ENCODE results near the gene CHRNA4.

The CHRNA4 gene

GRCh38 chr20:63360850-63361518, at the start of gene CHRNA4:
Gene CHRNA4 (minus strand): TSS chr20:63361349. CDS start chr20:63361165, 184 bp downstream.
- Histone ChIP-seq H3K27me3 (replicated peaks; ENCODE audit: control insufficient read depth, insufficient read depth, low read length) (peaks cover 2% of the 10 kb centered on the region; the same call in 1 of the 2 replicates), H3K4me3 (replicated peaks; ENCODE audit: low read depth, low read length) (no peak within 1 kb of the TSS), H3K36me3 (ENCODE audit: control insufficient read depth, insufficient read depth, low read length) (no peaks in the 10 kb centered on the region)
- no peak for TF ChIP-seq CTCF (IDR thresholded peaks at IDR 0.05; ENCODE audit: insufficient read depth, low read length, poor library complexity, severe bottlenecking)
- no peak for DNase-seq (ENCODE audit: extremely low read depth, insufficient read length)

- Histone ChIP-seq H3K4me3 (replicated peaks; ENCODE audit: low read depth, low read length) (no peak overlapping the region), H3K36me3 (ENCODE audit: control insufficient read depth, insufficient read depth, low read length) (no peaks in the 10 kb centered on the region), H3K27me3 (replicated peaks; ENCODE audit: control insufficient read depth, insufficient read depth, low read length) (no peaks in the 10 kb centered on the region)
- no peak for TF ChIP-seq CTCF (IDR thresholded peaks at IDR 0.05; ENCODE audit: insufficient read depth, low read length, poor library complexity, severe bottlenecking)
- no peak for DNase-seq (ENCODE audit: extremely low read depth, insufficient read length)
Measured at GRCh38 chr20:63409834-63410435, 48.8 kb upstream of the CHRNA4 start.

GRCh38 chr20:63409066-63409833, 48.1 kb upstream of the CHRNA4 start:
- no peaks in the 10 kb centered on the region for H3K27me3 ChIP-seq (replicated peaks; ENCODE audit: control insufficient read depth, insufficient read depth, low read length)
- no peak for DNase-seq (ENCODE audit: extremely low read depth, insufficient read length)
- no peaks in the 10 kb centered on the region for H3K36me3 ChIP-seq (ENCODE audit: control insufficient read depth, insufficient read depth, low read length)
- no peak overlapping the region for H3K4me3 ChIP-seq (replicated peaks; ENCODE audit: low read depth, low read length)
- no peak for TF ChIP-seq CTCF (IDR thresholded peaks at IDR 0.05; ENCODE audit: insufficient read depth, low read length, poor library complexity, severe bottlenecking)

- TF ChIP-seq CTCF (IDR thresholded peaks at IDR 0.05; ENCODE audit: insufficient read depth, low read length, poor library complexity, severe bottlenecking) = no peak
- no peak for DNase-seq (ENCODE audit: extremely low read depth, insufficient read length)
- H3K4me3 ChIP-seq (replicated peaks; ENCODE audit: low read depth, low read length) = no peak overlapping the region
- no peaks in the 10 kb centered on the region for H3K36me3 ChIP-seq (ENCODE audit: control insufficient read depth, insufficient read depth, low read length)
- no peaks in the 10 kb centered on the region for H3K27me3 ChIP-seq (replicated peaks; ENCODE audit: control insufficient read depth, insufficient read depth, low read length)
Measured at GRCh38 chr20:63408684-63409046, 47.5 kb upstream of the CHRNA4 start.

- no peak for TF ChIP-seq CTCF (IDR thresholded peaks at IDR 0.05; ENCODE audit: insufficient read depth, low read length, poor library complexity, severe bottlenecking)
- DNase-seq (ENCODE audit: extremely low read depth, insufficient read length) = no peak
- Histone ChIP-seq H3K36me3 (ENCODE audit: control insufficient read depth, insufficient read depth, low read length) (no peaks in the 10 kb centered on the region), H3K4me3 (replicated peaks; ENCODE audit: low read depth, low read length) (no peak overlapping the region), H3K27me3 (replicated peaks; ENCODE audit: control insufficient read depth, insufficient read depth, low read length) (no peaks in the 10 kb centered on the region)
Measured at GRCh38 chr20:63407928-63408683, 47.0 kb upstream of the CHRNA4 start.
